ENCODE measurements around the gene BTN3A1. TPM values are rescaled to one million over a fixed set of nuclear protein-coding genes. Genes with fewer than 3 reads are reported as not detected.

BTN3A1 gene
- total and polyA plus RNA-seq, 10 of the 15 experiments (the other 5 are each of a cell fraction or from before 2014, with no cell fraction given) = 5.6 to 60.1 (median 16.1) TPM

GRCh38 chr6:26360451-26361416 lies 41.3 kb upstream of the BTN3A1 start:
- 26% methylated on average over 14 of the region's 14 CpGs for WGBS (ENCODE audit: insufficient coverage, insufficient replicate concordance, low lambda C conversion rate, missing lambda C conversion rate)
- FAIRE-seq = no peak
- H3K9me3 ChIP-seq (replicated peaks; ENCODE audit: control insufficient read depth, insufficient read depth, low read length) = no peaks in the 10 kb centered on the region
- H3K4me1 ChIP-seq (ENCODE audit: control insufficient read depth, insufficient read depth, low read length) = peaks cover 30% of the 10 kb centered on the region
- H3K4me2 ChIP-seq (ENCODE audit: control insufficient read depth, insufficient read depth) = peak overlapping the region; percentile 71
- no peaks in the 10 kb centered on the region for H3K36me3 ChIP-seq (ENCODE audit: control insufficient read depth in 2 of 2, insufficient read depth in 2 of 2, low read length in 1 of 2)
- SMC1A ChIA-PET (ENCODE audit: uncharacterized antibody, unreplicated experiment) = no interaction called here
- no peak overlapping the region for H3K9ac ChIP-seq (ENCODE audit: control insufficient read depth, insufficient read depth, low read length)
- no peaks in the 10 kb centered on the region for H4K20me1 ChIP-seq (ENCODE audit: control insufficient read depth, insufficient read depth)
- no peak overlapping the region for H2AFZ ChIP-seq (ENCODE audit: control insufficient read depth, low read depth, low read length)
- POLR2A ChIA-PET = interaction anchor here (0.8 kb wide), 1 partner anchor 9 kb away, joined by 3 read pairs; no protein-coding TSS in a partner anchor
- H3K79me2 ChIP-seq (ENCODE audit: control insufficient read depth, insufficient read depth, low read length) = peaks cover 5% of the 10 kb centered on the region
- intact Hi-C loops (cut with micrococcal nuclease; ENCODE audit: unreplicated experiment) (loop anchor here (5.0 kb wide), 1 partner anchor 87 kb away; no protein-coding TSS in a partner anchor), in situ Hi-C loops (cut with MboI) (no loop called here)
- RAD21 ChIA-PET (ENCODE audit: unreplicated experiment) = interaction anchor here (1.9 kb wide), 1 partner anchor 18 kb away, joined by 5 read pairs; no protein-coding TSS in a partner anchor
- no TSS peak for BruUV-seq (replicated peaks)
- DNase-seq (ENCODE audit: low read depth, low spot score) = no peak
- H3K27me3 ChIP-seq (replicated peaks in 1 of 2; ENCODE audit: control insufficient read depth in 2 of 2, insufficient read depth in 2 of 2, low read length in 1 of 2) = no peaks in the 10 kb centered on the region
- H3K27ac ChIP-seq (ENCODE audit: control insufficient read depth, insufficient read depth) = no peak overlapping the region
- ATAC-seq = peak; percentile 51
- CTCF ChIA-PET = no interaction called here
- 0 out of 2 replicates have a peak overlapping the region, but pooled peaks have one; percentile 25 for H3K4me3 ChIP-seq
- TF ChIP-seq RUNX3 (IDR thresholded peaks at IDR 0.05; ENCODE audit: low read length) (peak; percentile 37), NR2F1 (conservative IDR thresholded peaks at IDR 0.05) (peak; percentile 91), EP300 (IDR thresholded peaks at IDR 0.05; ENCODE audit: borderline replicate concordance in 1 of 2, control insufficient read depth in 1 of 2, low read depth in 2 of 2, low read length in 2 of 2) (peak; percentile 63 to 90; a peak in 3 of 4 replicates), CREM (IDR thresholded peaks at IDR 0.05; ENCODE audit: low read depth) (0 out of 2 replicates have a peak, but pooled peaks have one; percentile 21), MYB (IDR thresholded peaks at IDR 0.05; ENCODE audit: borderline replicate concordance, low read depth, low read length) (peak; percentile 95), ZBED1 (IDR thresholded peaks at IDR 0.05; ENCODE audit: borderline replicate concordance) (no peak), CHD2 (IDR thresholded peaks at IDR 0.05; ENCODE audit: borderline replicate concordance, low read depth, low read length) (peak; percentile 52), STAT1 (conservative IDR thresholded peaks at IDR 0.05) (no peak), MXI1 (IDR thresholded peaks at IDR 0.05; ENCODE audit: low read depth, low read length) (0 out of 2 replicates have a peak, but pooled peaks have one; percentile 27), DPF2 (IDR thresholded peaks at IDR 0.05) (0 out of 2 replicates have a peak, but pooled peaks have one; percentile 33), PKNOX1 (IDR thresholded peaks at IDR 0.05) (peak; percentile 54; the same call in 1 of the 2 replicates), GABPA (IDR thresholded peaks at IDR 0.05; ENCODE audit: low read depth) (0 out of 2 replicates have a peak, but pooled peaks have one; percentile 22), MEF2B (IDR thresholded peaks at IDR 0.05; ENCODE audit: partially characterized antibody, poor library complexity, severe bottlenecking) (peak; percentile 33), TCF12 (IDR thresholded peaks at IDR 0.05; ENCODE audit: low read depth, low read length) (peak; percentile 68), SKIL (IDR thresholded peaks at IDR 0.05; ENCODE audit: low read depth, poor library complexity, severe bottlenecking) (peak; percentile 89), IKZF1 (conservative IDR thresholded peaks at IDR 0.05) (peak; percentile 79), ASH2L (IDR thresholded peaks at IDR 0.05; ENCODE audit: borderline replicate concordance, low read depth) (no peak), RBBP5 (conservative IDR thresholded peaks at IDR 0.05) (no peak)
